IMR-90 (cell line): ENCODE measurements around the gene GATA5. TPM values are rescaled to one million over a fixed set of nuclear protein-coding genes. Genes with fewer than 3 reads are reported as not detected.

Experiments
- ATAC-seq: fragments of 200-7000 bp; cut with Tn5 transposase; 2 replicates; pipeline ENCODE4 v1.9.1; 2020; ENCODE audit warnings: low read depth, mild to moderate bottlenecking, moderate library complexity
- BruUV-seq: library from RNA; stranded (reverse); fragments of 400-500 nt; replicated peaks from 2 replicates; lab custom pipeline; 2021; lab: Mats Ljungman, UMichigan
- CTCF ChIA-PET: fragments of 300-600 bp; formaldehyde crosslinking; extraction: SDS; loops from one replicate; lab custom pipeline; 2021; ENCODE audit warnings: antibody characterized with exemption; lab: Yijun Ruan, JAX
- POLR2A ChIA-PET: fragments of 300-600 bp; sonication (Branson Sonifier 250); formaldehyde crosslinking; loops from one replicate; lab custom pipeline; 2022; ENCODE audit warnings: antibody characterized with exemption; ENCODE audit not compliant: unreplicated experiment; lab: Charles Lee
- DNase-seq: peaks from one replicate; pipeline ENCODE4 v3.0.0; 2013
- H2AFZ ChIP-seq: replicated peaks from 2 replicates; pipeline ENCODE3; 2013; ENCODE audit warnings: low read length, mild to moderate bottlenecking; ENCODE audit not compliant: poor library complexity
- H2AK5ac ChIP-seq: 2 replicates; pipeline ENCODE4 v1.6.1; 2013; ENCODE audit warnings: low read depth, low read length, inconsistent platforms
- H2AK9ac ChIP-seq: replicated peaks from 2 replicates; pipeline ENCODE3; 2013; ENCODE audit warnings: mild to moderate bottlenecking, low read depth, low read length, moderate library complexity; ENCODE audit not compliant: poor library complexity
- H2BK120ac ChIP-seq: 2 replicates; pipeline ENCODE4 v1.6.1; 2013; ENCODE audit warnings: low read depth, low read length, inconsistent platforms
- H2BK15ac ChIP-seq: 3 replicates; pipeline ENCODE4 v1.6.1; 2013; ENCODE audit warnings: low read depth, low read length, inconsistent platforms
- H2BK20ac ChIP-seq: 2 replicates; pipeline ENCODE4 v1.6.1; 2013; ENCODE audit warnings: low read depth, mild to moderate bottlenecking, inconsistent platforms, low read length, moderate library complexity
- H2BK5ac ChIP-seq: 2 replicates; pipeline ENCODE4 v1.6.1; 2013; ENCODE audit warnings: mild to moderate bottlenecking, low read depth, low read length, inconsistent platforms; ENCODE audit not compliant: poor library complexity, severe bottlenecking
- H3K14ac ChIP-seq: replicated peaks from 2 replicates; pipeline ENCODE4 v1.6.1; 2013; ENCODE audit warnings: low read depth, low read length, inconsistent platforms
- H3K18ac ChIP-seq: 2 replicates; pipeline ENCODE4 v1.6.1; 2013; ENCODE audit warnings: low read depth, low read length, control low read depth
- H3K23ac ChIP-seq: 2 replicates; pipeline ENCODE4 v1.6.1; 2013; ENCODE audit warnings: low read depth, low read length, inconsistent platforms
- H3K27ac ChIP-seq: 2 replicates; pipeline ENCODE4 v1.5.1; 2013; ENCODE audit warnings: mild to moderate bottlenecking, control low read depth, low read length; ENCODE audit not compliant: insufficient read depth
- H3K27me3 ChIP-seq: 2 replicates; pipeline ENCODE4 v1.6.1; 2013; ENCODE audit warnings: low read length; ENCODE audit not compliant: control insufficient read depth, insufficient read depth
- H3K36me3 ChIP-seq: 2 replicates; pipeline ENCODE4 v1.6.1; 2013; ENCODE audit warnings: low read length, mixed read lengths; ENCODE audit not compliant: control insufficient read depth, insufficient read depth
- H3K4ac ChIP-seq: 2 replicates; pipeline ENCODE4 v1.6.1; 2013; ENCODE audit warnings: low read depth, low read length, inconsistent platforms
- H3K4me1 ChIP-seq: 2 replicates; pipeline ENCODE4 v1.6.1; 2013; ENCODE audit warnings: low read length, mixed read lengths; ENCODE audit not compliant: control insufficient read depth, insufficient read depth
- H3K4me2 ChIP-seq: 2 replicates; pipeline ENCODE4 v1.6.1; 2013; ENCODE audit warnings: low read depth, mild to moderate bottlenecking, control low read depth, low read length, moderate library complexity
- H3K4me3 ChIP-seq: 2 replicates; pipeline ENCODE4 v1.5.1; 2013; ENCODE audit warnings: low read depth, mild to moderate bottlenecking, control low read depth, low read length, moderate library complexity; ENCODE audit not compliant: insufficient read depth
- H3K56ac ChIP-seq: 2 replicates; pipeline ENCODE4 v1.6.1; 2013; ENCODE audit warnings: low read length, inconsistent platforms; ENCODE audit not compliant: insufficient read depth; ENCODE audit errors: extremely low read depth
- H3K79me1 ChIP-seq, 2 experiments: 2 replicates each; pipeline ENCODE4 v1.6.1; 2013; ENCODE audit warnings: low read length in 2 of 2, inconsistent platforms in 1 of 2, low read depth in 1 of 2
- H3K9ac ChIP-seq: 2 replicates; pipeline ENCODE4 v1.6.1; 2013; ENCODE audit warnings: low read depth, low read length, control low read depth
- H3K9me1 ChIP-seq: 2 replicates; pipeline ENCODE4 v1.6.1; 2013; ENCODE audit warnings: low read length, inconsistent platforms; ENCODE audit not compliant: insufficient read depth
- H3K9me3 ChIP-seq: 2 replicates; pipeline ENCODE4 v1.6.1; 2013; ENCODE audit warnings: low read length; ENCODE audit not compliant: control insufficient read depth, insufficient read depth
- H4K20me1 ChIP-seq: 2 replicates; pipeline ENCODE4 v1.6.1; 2013; ENCODE audit warnings: low read length, inconsistent platforms; ENCODE audit not compliant: insufficient read depth
- H4K5ac ChIP-seq: 2 replicates; pipeline ENCODE4 v1.6.1; 2013; ENCODE audit warnings: mild to moderate bottlenecking, low read depth, low read length, control low read depth
- H4K8ac ChIP-seq, 2 experiments: 2 replicates each; pipeline ENCODE4 v1.6.1; 2013; ENCODE audit warnings: low read depth in 2 of 2, low read length in 2 of 2, control low read depth in 1 of 2, inconsistent platforms in 1 of 2
- H4K91ac ChIP-seq: 2 replicates; pipeline ENCODE4 v1.6.1; 2013; ENCODE audit warnings: low read depth, low read length, inconsistent platforms; ENCODE audit not compliant: insufficient read depth
- BHLHE40 ChIP-seq: fragments of 150-350 bp; IDR thresholded peaks from 2 replicates; pipeline ENCODE4 v1.6.1; 2016; ENCODE audit warnings: mild to moderate bottlenecking, low read depth, low read length
- CEBPB ChIP-seq: IDR thresholded peaks from 2 replicates; pipeline ENCODE4 v1.6.1; 2012; ENCODE audit warnings: low read depth, low read length, improper control_type of control experiment
- CHD1 ChIP-seq: IDR thresholded peaks from 2 replicates; pipeline ENCODE4 v1.6.1; 2012; ENCODE audit warnings: low read depth, low read length, improper control_type of control experiment
- CTCF ChIP-seq: conservative IDR thresholded peaks from 2 replicates; pipeline ENCODE4 v1.5.1; 2012; ENCODE audit warnings: mild to moderate bottlenecking, low read depth, low read length, improper control_type of control experiment
- FOS ChIP-seq: fragments of 150-350 bp; IDR thresholded peaks from 2 replicates; pipeline ENCODE4 v1.6.1; 2016; ENCODE audit warnings: low read depth, low read length
- MAFK ChIP-seq: IDR thresholded peaks from 2 replicates; pipeline ENCODE4 v1.6.1; 2012; ENCODE audit warnings: low read depth, low read length, improper control_type of control experiment
- MAZ ChIP-seq: IDR thresholded peaks from 2 replicates; pipeline ENCODE4 v1.6.1; 2012; ENCODE audit warnings: low read depth, mild to moderate bottlenecking, low read length, improper control_type of control experiment, moderate library complexity, borderline replicate concordance
- MXI1 ChIP-seq: IDR thresholded peaks from 2 replicates; pipeline ENCODE4 v1.6.1; 2012; ENCODE audit warnings: low read depth, mild to moderate bottlenecking, low read length, moderate library complexity, borderline replicate concordance
- NFE2L2 ChIP-seq: fragments of 150-350 bp; IDR thresholded peaks from 2 replicates; pipeline ENCODE4 v1.6.1; 2016; ENCODE audit warnings: low read depth, mild to moderate bottlenecking, low read length
- POLR2A ChIP-seq: IDR thresholded peaks from 2 replicates; pipeline ENCODE4 v1.6.1; 2012; ENCODE audit warnings: mild to moderate bottlenecking, low read depth, low read length
- RAD21 ChIP-seq: IDR thresholded peaks from 2 replicates; pipeline ENCODE4 v1.6.1; 2012; ENCODE audit warnings: low read length, improper control_type of control experiment
- RCOR1 ChIP-seq: IDR thresholded peaks from 2 replicates; pipeline ENCODE4 v1.6.1; 2012; ENCODE audit warnings: mild to moderate bottlenecking, low read length, improper control_type of control experiment; ENCODE audit not compliant: insufficient replicate concordance
- RFX5 ChIP-seq: IDR thresholded peaks from 2 replicates; pipeline ENCODE4 v1.8.0; 2012; ENCODE audit warnings: low read depth, mild to moderate bottlenecking, low read length, moderate library complexity
- SMC3 ChIP-seq: fragments of 150-350 bp; IDR thresholded peaks from 2 replicates; pipeline ENCODE4 v1.6.1; 2016; ENCODE audit warnings: low read depth, mild to moderate bottlenecking, antibody characterized with exemption, low read length, moderate library complexity
- USF2 ChIP-seq: fragments of 150-350 bp; IDR thresholded peaks from 2 replicates; pipeline ENCODE4 v1.6.1; 2017; ENCODE audit warnings: mild to moderate bottlenecking, antibody characterized with exemption, low read length, low read depth
- WGBS, 2 experiments: methylation state at CpG; one replicate each; pipeline versions ENCODE4 v1.1.5 to v1.1.7; 2013; ENCODE audit warnings: missing lambda C conversion rate in 2 of 2; ENCODE audit not compliant: insufficient read length in 1 of 2; ENCODE audit errors: extremely low coverage in 2 of 2; 5-methylcytosine and 5-hydroxymethylcytosine counted together
- dilution Hi-C: fragments of 300-500 bp; cut with HindIII; formaldehyde crosslinking; loops from one replicate; pipeline ENCODE4 v1.14.3; 2018; ENCODE audit warnings: low sequenced_read_pairs; ENCODE audit not compliant: unreplicated experiment
- in situ Hi-C: fragments of 300-500 bp; cut with MboI; formaldehyde crosslinking; loops from 3 replicates; pipeline ENCODE4 v1.14.3; 2019; ENCODE audit warnings: low sequenced_read_pairs, inconsistent platforms, mixed read lengths
- intact Hi-C: fragments of 100-400 bp; cut with micrococcal nuclease; formaldehyde crosslinking; loops from 2 replicates; pipeline ENCODE4 v1.10.0; 2022
- polyA plus RNA-seq, 3 experiments: library from polyadenylated mRNA; depleted of rRNA; stranded (reverse); fragments of >200 nt; gene quantifications; 2 replicates each; pipeline ENCODE4 v1.2.3, GENCODE V29; 2012; ENCODE audit warnings: low replicate concordance in 1 of 3
- total RNA-seq: library from RNA; depleted of rRNA; stranded (reverse); fragments of >200 nt; gene quantifications from 2 replicates; pipeline ENCODE4 v1.2.3, GENCODE V29; 2012
- TF ChIP-seq, protein P1 (sequence below): fragments of 150-350 bp; IDR thresholded peaks from 2 replicates; pipeline ENCODE4 v1.6.1; 2016; ENCODE audit warnings: low read depth, mild to moderate bottlenecking, low read length, moderate library complexity, borderline replicate concordance

Gene GATA5
- total and polyA plus RNA-seq, 2 of the 4 experiments (the other 2 are of a cell fraction): not detected

GRCh38 chr20:62485701-62486089 is 9.9 kb upstream of the GATA5 start:
- dilution Hi-C loops (no loop called here), in situ Hi-C loops (no loop called here)

More at GRCh38 chr20:62485701-62486089, 9.9 kb upstream of the GATA5 start:
- H3K18ac ChIP-seq: no peak overlapping the region
- no peak overlapping the region for H2AFZ ChIP-seq
- 4% methylated on average over 4 of the region's 17 CpGs; no CpG with 5 or more reads in 1 of the 2 experiments for whole genome bisulfite sequencing, 2 experiments
- H3K14ac ChIP-seq: no peak overlapping the region
- no peak overlapping the region for H3K23ac ChIP-seq
- no peak overlapping the region for H3K4me3 ChIP-seq
- peaks cover 96% of the 10 kb centered on the region for H3K27me3 ChIP-seq
- H3K9me3 ChIP-seq: no peaks in the 10 kb centered on the region
- no peaks in the 10 kb centered on the region for H4K20me1 ChIP-seq
- ATAC-seq (no peak), DNase-seq (no peak)
- no peak overlapping the region for H4K8ac ChIP-seq
- POLR2A ChIA-PET: no interaction called here
- intact Hi-C loops: no loop called here
- CTCF ChIA-PET: no interaction called here
- H2BK20ac ChIP-seq: no peak overlapping the region
- no peak overlapping the region for H3K27ac ChIP-seq
- no peaks in the 10 kb centered on the region for H3K4me1 ChIP-seq
- H3K36me3 ChIP-seq: no peaks in the 10 kb centered on the region
- H2BK15ac ChIP-seq: no peak overlapping the region
- no peak overlapping the region for H4K5ac ChIP-seq
- H2BK5ac ChIP-seq: no peak overlapping the region
- H3K56ac ChIP-seq: no peak overlapping the region
- no peak overlapping the region for H3K4ac ChIP-seq
- no peak overlapping the region for H3K9ac ChIP-seq
- no peaks in the 10 kb centered on the region for H3K79me1 ChIP-seq
- no TSS peak for BruUV-seq
- TF ChIP-seq MAZ (no peak), USF2 (no peak), BHLHE40 (no peak), FOS (no peak), CEBPB (no peak), NFE2L2 (no peak), MXI1 (no peak), MAFK (no peak), SMC3 (no peak), CHD1 (no peak), RCOR1 (no peak), RAD21 (no peak), RFX5 (no peak), CTCF (no peak), POLR2A (no peak)
- TF ChIP-seq, protein P1, sequence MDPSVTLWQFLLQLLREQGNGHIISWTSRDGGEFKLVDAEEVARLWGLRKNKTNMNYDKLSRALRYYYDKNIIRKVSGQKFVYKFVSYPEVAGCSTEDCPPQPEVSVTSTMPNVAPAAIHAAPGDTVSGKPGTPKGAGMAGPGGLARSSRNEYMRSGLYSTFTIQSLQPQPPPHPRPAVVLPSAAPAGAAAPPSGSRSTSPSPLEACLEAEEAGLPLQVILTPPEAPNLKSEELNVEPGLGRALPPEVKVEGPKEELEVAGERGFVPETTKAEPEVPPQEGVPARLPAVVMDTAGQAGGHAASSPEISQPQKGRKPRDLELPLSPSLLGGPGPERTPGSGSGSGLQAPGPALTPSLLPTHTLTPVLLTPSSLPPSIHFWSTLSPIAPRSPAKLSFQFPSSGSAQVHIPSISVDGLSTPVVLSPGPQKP: no peak
- no peak overlapping the region for H2BK120ac ChIP-seq
- H3K9me1 ChIP-seq: no peaks in the 10 kb centered on the region
- no peak overlapping the region for H4K91ac ChIP-seq
- no peak overlapping the region for H2AK5ac ChIP-seq
- H3K4me2 ChIP-seq: no peak overlapping the region
- H2AK9ac ChIP-seq: no peak overlapping the region
